ENCODE data around the gene LCK.
A peak's percentile ranks its signal among the peaks of the same experiment; 100 is the strongest.

Gene LCK

GRCh38 chr1:32329931-32330466, 78.9 kb downstream of the LCK start:
- no peak for DNase-seq

GRCh38 chr1:32330558-32331151, 79.6 kb downstream of the LCK start:
- no peak for DNase-seq

- DNase-seq, result no peak
Observed at GRCh38 chr1:32331549-32331948, 80.5 kb downstream of the LCK start.

GRCh38 chr1:32332290-32333079, 81.4 kb downstream of the LCK start:
- DNase-seq, result no peak

- no peak for DNase-seq
Observed at GRCh38 chr1:32333251-32333963, 82.3 kb downstream of the LCK start.

GRCh38 chr1:32334274-32334861, 83.3 kb downstream of the LCK start:
- DNase-seq, result no peak

- peak; percentile 63 for DNase-seq
Observed at GRCh38 chr1:32334864-32335534, 83.9 kb downstream of the LCK start.

GRCh38 chr1:32335535-32335789, 84.4 kb downstream of the LCK start:
- DNase-seq, result no peak

Data from effector CD4-positive, alpha-beta T cell (primary cell).